ENCODE data around the gene ZNF207. TPM values are rescaled to one million over a fixed set of nuclear protein-coding genes. Genes with fewer than 3 reads are reported as not detected.

Gene ZNF207
- total and polyA plus RNA-seq, 9 of the 15 experiments (the other 6 are each of a cell fraction or from before 2014, with no cell fraction given): 123 to 370 (median 250) TPM

GRCh38 chr17:32388613-32389459, 38.9 kb downstream of the ZNF207 start:
- Histone ChIP-seq H3K4me3 (no peak overlapping the region), H3K4me2 (ENCODE audit: insufficient read depth, low read length) (no peak overlapping the region), H2AFZ (ENCODE audit: low read depth, low read length) (no peak overlapping the region), H3K9me1 (ENCODE audit: control insufficient read depth, insufficient read depth, low read length) (no peaks in the 10 kb centered on the region), H3K9ac (ENCODE audit: insufficient read depth in 1 of 2, low read depth in 2 of 2, low read length in 2 of 2) (no peak overlapping the region), H3K79me2 (ENCODE audit: control insufficient read depth, insufficient read depth, low read length) (no peaks in the 10 kb centered on the region), H3K27me3 (ENCODE audit: control insufficient read depth in 2 of 2, insufficient read depth in 2 of 2, low read length in 2 of 2) (no peaks in the 10 kb centered on the region), H3K4me1 (replicated peaks in 1 of 2; ENCODE audit: control insufficient read depth in 2 of 2, insufficient read depth in 2 of 2, low read length in 2 of 2) (no peaks in the 10 kb centered on the region; a peak in 1 of 5 replicates), H3K36me3 (ENCODE audit: control insufficient read depth, insufficient read depth, low read length) (no peaks in the 10 kb centered on the region), H3K27ac (ENCODE audit: extremely low read depth, low read depth, low read length) (no peak overlapping the region), H3K9me3 (replicated peaks; ENCODE audit: control insufficient read depth, insufficient read depth, low read depth, low read length) (no peaks in the 10 kb centered on the region), H4K20me1 (replicated peaks; ENCODE audit: control insufficient read depth, insufficient read depth, low read length) (no peaks in the 10 kb centered on the region)
- in situ Hi-C loops (cut with MboI) (no loop called here), intact Hi-C loops (cut with micrococcal nuclease) (no loop called here)
- BruUV-seq (replicated peaks): no TSS peak
- DNase-seq (ENCODE audit: extremely low read depth in 1 of 4, low spot score in 3 of 4): no peak
- POLR2A ChIA-PET: interaction anchor here (0.6 to 1.3 kb wide), 4 partner anchors 8 to 17 kb away, joined by 3 to 5 read pairs (median 4); no protein-coding TSS in a partner anchor
- FAIRE-seq: no peak
- CTCF ChIA-PET (ENCODE audit: low intra/inter-chr PET ratio): interaction anchor here (0.5 kb wide), 1 partner anchor 10 kb away, joined by 3 read pairs; no protein-coding TSS in a partner anchor
- 81% methylated on average over 6 of the region's 6 CpGs for WGBS (ENCODE audit: insufficient coverage, low coverage, missing lambda C conversion rate)
- no peak for ATAC-seq
- TF ChIP-seq CGGBP1 (CRISPR knock-in tag; IDR thresholded peaks at IDR 0.05): no peak
- TF ChIP-seq U2AF2 (optimal IDR thresholded peaks at IDR 0.05; ENCODE audit: low read depth, low read length): no peak
- TF ChIP-seq ZNF785 (CRISPR knock-in tag; IDR thresholded peaks at IDR 0.05): no peak
- TF ChIP-seq ZBTB8A (IDR thresholded peaks at IDR 0.05; ENCODE audit: partially characterized antibody): no peak
- no peak for TF ChIP-seq MEF2A (IDR thresholded peaks at IDR 0.05; ENCODE audit: control insufficient read depth, low read depth, low read length)
- TF ChIP-seq ID3 (CRISPR knock-in tag; IDR thresholded peaks at IDR 0.05): no peak
- TF ChIP-seq ID3 (tag; IDR thresholded peaks at IDR 0.05): no peak
- no peak for TF ChIP-seq BRD4 (IDR thresholded peaks at IDR 0.05)
- TF ChIP-seq PRDM10 (IDR thresholded peaks at IDR 0.05; ENCODE audit: partially characterized antibody): no peak
- no peak for TF ChIP-seq ZNF583 (CRISPR knock-in tag; IDR thresholded peaks at IDR 0.05)
- TF ChIP-seq ARID1B (IDR thresholded peaks at IDR 0.05): no peak
- no peak for TF ChIP-seq CEBPB (tag; IDR thresholded peaks at IDR 0.05)
- TF ChIP-seq CHD4 (IDR thresholded peaks at IDR 0.05; ENCODE audit: insufficient read depth, insufficient replicate concordance, low read depth, low read length, poor library complexity, severe bottlenecking): no peak
- TF ChIP-seq SIRT6 (IDR thresholded peaks at IDR 0.05; ENCODE audit: low read depth, low read length): no peak
- no peak for TF ChIP-seq MYNN (IDR thresholded peaks at IDR 0.05)
- TF ChIP-seq MYNN (CRISPR knock-in tag; IDR thresholded peaks at IDR 0.05): no peak
- TF ChIP-seq BRF2 (IDR thresholded peaks at IDR 0.05; ENCODE audit: borderline replicate concordance, insufficient read depth, insufficient read length): no peak
